KMS-11 (cell line): ENCODE results near the gene EVA1C.

Source experiments
- H2AFZ ChIP-seq: fragments of 200-600 bp; sonication (generic); 2 replicates; pipeline ENCODE4 v1.6.1; 2016; ENCODE audit warnings: antibody characterized with exemption, mixed run types, low read depth
- H3K27ac ChIP-seq: fragments of 200-600 bp; sonication (generic); 2 replicates; pipeline ENCODE4 v1.6.1; 2016; ENCODE audit warnings: mild to moderate bottlenecking, mixed run types
- H3K27me3 ChIP-seq: fragments of 200-600 bp; sonication (generic); 2 replicates; pipeline ENCODE4 v1.6.1; 2017; ENCODE audit warnings: mild to moderate bottlenecking, low read depth, mixed run types, moderate library complexity; ENCODE audit not compliant: insufficient read depth
- H3K36me3 ChIP-seq: fragments of 200-600 bp; sonication (generic); 2 replicates; pipeline ENCODE4 v1.6.1; 2017; ENCODE audit warnings: mild to moderate bottlenecking, mixed run types; ENCODE audit not compliant: insufficient read depth
- H3K4me1 ChIP-seq: fragments of 200-600 bp; sonication (generic); 2 replicates; pipeline ENCODE4 v1.6.1; 2016; ENCODE audit warnings: mild to moderate bottlenecking, low read depth, mixed run types; ENCODE audit not compliant: poor library complexity, severe bottlenecking
- H3K4me2 ChIP-seq: fragments of 200-600 bp; sonication (generic); 2 replicates; pipeline ENCODE4 v1.7.0; 2016; ENCODE audit warnings: mild to moderate bottlenecking, mixed run types
- H3K4me3 ChIP-seq: fragments of 200-600 bp; sonication (generic); IDR thresholded peaks from 2 replicates; pipeline ENCODE4 v1.6.1; 2017; ENCODE audit warnings: low read depth, low read length, mixed read lengths; ENCODE audit not compliant: insufficient read depth
- H3K79me2 ChIP-seq: fragments of 200-600 bp; sonication (generic); 2 replicates; pipeline ENCODE4 v1.6.1; 2016; ENCODE audit warnings: low read depth, mixed run types; ENCODE audit not compliant: insufficient read depth
- H3K9ac ChIP-seq: fragments of 200-600 bp; sonication (generic); 2 replicates; pipeline ENCODE4 v1.6.1; 2016; ENCODE audit warnings: mild to moderate bottlenecking, mixed run types
- H4K20me1 ChIP-seq: fragments of 200-600 bp; sonication (generic); 2 replicates; pipeline ENCODE4 v1.6.1; 2016; ENCODE audit warnings: mild to moderate bottlenecking, mixed run types; ENCODE audit not compliant: insufficient read depth
- CTCF ChIP-seq: fragments of 200-600 bp; sonication (generic); conservative IDR thresholded peaks from 2 replicates; pipeline ENCODE4 v1.6.1; 2017; ENCODE audit warnings: low read depth, mild to moderate bottlenecking, antibody characterized with exemption, low read length, moderate library complexity, mixed read lengths

Gene EVA1C

DNA sequence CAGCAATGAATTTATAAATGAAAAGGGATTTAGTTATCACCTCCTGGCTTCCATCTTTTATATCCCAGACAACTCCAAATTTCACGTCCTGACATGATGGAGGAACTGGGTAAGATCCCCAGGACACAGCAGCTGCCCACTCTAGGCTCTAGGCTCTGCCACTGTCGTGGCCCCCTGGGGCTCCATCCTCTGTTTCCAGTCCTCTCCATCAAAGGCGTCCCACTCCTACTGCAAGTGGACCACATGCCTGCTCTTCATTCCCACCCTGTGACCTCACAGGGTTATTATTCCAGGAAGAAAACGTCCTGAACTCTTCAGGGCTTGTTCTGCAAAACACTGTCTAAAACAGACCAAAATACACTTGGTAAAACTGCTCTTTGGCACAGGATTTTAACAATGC is 31.6 kb upstream of the EVA1C start:
- TF ChIP-seq CTCF: no peak
- H3K4me2 ChIP-seq: no peak overlapping the region
- H3K36me3 ChIP-seq: peaks cover 6% of the 10 kb centered on the region; the same call in 1 of the 2 replicates
- H3K79me2 ChIP-seq: peaks cover 10% of the 10 kb centered on the region; the same call in 1 of the 2 replicates
- H3K4me1 ChIP-seq: no peaks in the 10 kb centered on the region
- no peak overlapping the region for H3K4me3 ChIP-seq
- no peaks in the 10 kb centered on the region for H3K27me3 ChIP-seq
- no peaks in the 10 kb centered on the region for H4K20me1 ChIP-seq
- H2AFZ ChIP-seq: no peak overlapping the region
- no peak overlapping the region for H3K27ac ChIP-seq
- no peak overlapping the region for H3K9ac ChIP-seq

GRCh38 chr21:32381571-32381970 is 30.9 kb upstream of the EVA1C start:
- Histone ChIP-seq H4K20me1 (peaks cover 4% of the 10 kb centered on the region), H3K27ac (no peak overlapping the region), H3K27me3 (no peaks in the 10 kb centered on the region), H3K4me3 (no peak overlapping the region), H3K4me1 (no peaks in the 10 kb centered on the region), H3K4me2 (no peak overlapping the region), H2AFZ (no peak overlapping the region), H3K79me2 (peaks cover 17% of the 10 kb centered on the region; the same call in 1 of the 2 replicates), H3K9ac (no peak overlapping the region), H3K36me3 (peaks cover 6% of the 10 kb centered on the region; the same call in 1 of the 2 replicates)
- no peak for TF ChIP-seq CTCF

GRCh38 chr21:32382108-32382644 is 30.3 kb upstream of the EVA1C start:
- no peak overlapping the region for H3K9ac ChIP-seq
- no peaks in the 10 kb centered on the region for H3K27me3 ChIP-seq
- H3K36me3 ChIP-seq: peaks cover 6% of the 10 kb centered on the region; the same call in 1 of the 2 replicates
- H2AFZ ChIP-seq: no peak overlapping the region
- no peak overlapping the region for H3K4me2 ChIP-seq
- peaks cover 10% of the 10 kb centered on the region for H4K20me1 ChIP-seq
- no peak overlapping the region for H3K27ac ChIP-seq
- peaks cover under 1% of the 10 kb centered on the region for H3K4me1 ChIP-seq
- peaks cover 23% of the 10 kb centered on the region; the same call in 1 of the 2 replicates for H3K79me2 ChIP-seq
- H3K4me3 ChIP-seq: no peak overlapping the region
- no peak for TF ChIP-seq CTCF

DNA sequence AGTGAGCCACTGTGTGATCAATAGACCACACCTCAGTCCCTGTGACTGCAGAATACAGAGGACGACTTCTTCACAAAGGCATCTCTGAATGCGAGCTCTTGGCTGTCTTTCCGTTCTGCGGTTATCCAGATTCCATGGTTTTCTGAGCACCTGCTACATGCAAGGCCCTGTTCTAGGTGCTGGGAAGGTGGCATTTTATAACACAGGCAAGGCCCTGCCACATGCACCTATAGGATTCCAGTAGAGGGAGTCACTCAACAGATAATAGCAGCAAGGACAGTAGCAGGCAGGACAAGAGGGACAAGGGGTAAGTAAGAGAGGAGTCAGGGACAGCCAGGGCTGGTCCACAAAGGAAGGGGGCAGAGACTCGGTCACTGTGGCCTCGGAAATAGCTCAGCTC is 28.7 kb upstream of the EVA1C start:
- Histone ChIP-seq H2AFZ (no peak overlapping the region), H3K9ac (no peak overlapping the region), H4K20me1 (peaks cover 26% of the 10 kb centered on the region), H3K79me2 (peaks cover 39% of the 10 kb centered on the region), H3K36me3 (peaks cover 6% of the 10 kb centered on the region; the same call in 1 of the 2 replicates), H3K27ac (no peak overlapping the region), H3K4me3 (no peak overlapping the region), H3K4me2 (no peak overlapping the region), H3K4me1 (peaks cover 15% of the 10 kb centered on the region), H3K27me3 (no peaks in the 10 kb centered on the region)
- TF ChIP-seq CTCF: no peak
